AG04449 (cell line): ENCODE results near the gene PIGL.
"Not testable (repeated sequence)": the region's sequence is repeated elsewhere in the genome, so short reads cannot be mapped to it uniquely, and the experiment has no call there.

Source experiments
- CTCF ChIA-PET: fragments of 350-600 bp; formaldehyde crosslinking; extraction: SDS; loops from one replicate; lab custom pipeline; 2021; ENCODE audit warnings: antibody characterized with exemption; lab: Yijun Ruan, JAX
- POLR2A ChIA-PET: fragments of 400-600, 350-600 bp; formaldehyde crosslinking; extraction: SDS; loops from one replicate; lab custom pipeline; 2020; ENCODE audit warnings: antibody characterized with exemption, inconsistent platforms; lab: Yijun Ruan, JAX
- DNase-seq: peaks from one replicate; pipeline ENCODE4 v3.0.0-alpha.2; 2010; ENCODE audit warnings: low read depth, low spot score
- H3K4me3 ChIP-seq: 2 replicates; pipeline ENCODE4 v1.5.1; 2011; ENCODE audit warnings: low read depth, mild to moderate bottlenecking, control low read depth, low read length
- CTCF ChIP-seq: IDR thresholded peaks from one replicate; pipeline ENCODE4 v1.5.1; 2011; ENCODE audit warnings: mild to moderate bottlenecking, moderate library complexity, low read length, control low read depth, inconsistent platforms; ENCODE audit not compliant: insufficient read depth; ENCODE audit errors: missing control alignments

PIGL gene

GRCh38 chr17:16294560-16294959 is 77.5 kb downstream of the PIGL start:
- H3K4me3 ChIP-seq = no peak overlapping the region
- ChIA-PET POLR2A (no interaction called here), CTCF (interaction anchor here (1.2 to 3.3 kb wide), 3 partner anchors 10 to 13 kb away, joined by 3 to 19 read pairs (median 4); no protein-coding TSS in a partner anchor)
- DNase-seq = no peak
- no peak for TF ChIP-seq CTCF

GRCh38 chr17:16296072-16296471 is 79.1 kb downstream of the PIGL start:
- POLR2A ChIA-PET = interaction anchor here (1.0 to 1.2 kb wide), 2 partner anchors 10 to 85 kb away, joined by 3 to 4 read pairs; partner anchors contain the start of gene UBB
- not testable (repeated sequence) for DNase-seq, H3K4me3 ChIP-seq
- CTCF ChIA-PET = interaction anchor here (0.6 to 3.3 kb wide), 5 partner anchors 9 to 132 kb away, joined by 3 to 19 read pairs (median 4); no protein-coding TSS in a partner anchor

GRCh38 chr17:16297367-16298139 is 80.5 kb downstream of the PIGL start:
- CTCF ChIA-PET = no interaction called here
- H3K4me3 ChIP-seq = no peak overlapping the region
- no peak for DNase-seq
- TF ChIP-seq CTCF = no peak
- POLR2A ChIA-PET = no interaction called here

GRCh38 chr17:16298140-16298662 is 81.2 kb downstream of the PIGL start:
- ChIA-PET POLR2A (no interaction called here), CTCF (no interaction called here)
- TF ChIP-seq CTCF = no peak
- no peak overlapping the region for H3K4me3 ChIP-seq
- DNase-seq = no peak

GRCh38 chr17:16300554-16300953 is 83.5 kb downstream of the PIGL start:
- no peak overlapping the region for H3K4me3 ChIP-seq
- ChIA-PET CTCF (no interaction called here), POLR2A (interaction anchor here (0.6 kb wide), 3 partner anchors 12 to 236 kb away, joined by 3 to 4 read pairs (median 3); no protein-coding TSS in a partner anchor)

More at GRCh38 chr17:16300554-16300953, 83.5 kb downstream of the PIGL start:
- no peak for DNase-seq
- no peak for TF ChIP-seq CTCF
